HEK293T (cell line): ENCODE results near the gene DOK7.

ENCODE experiments used
- CTCF ChIA-PET: fragments of 350-600 bp; formaldehyde crosslinking; extraction: SDS; loops from one replicate; lab custom pipeline; 2021; ENCODE audit warnings: antibody characterized with exemption, inconsistent platforms; lab: Yijun Ruan, JAX
- POLR2A ChIA-PET: fragments of 350-600 bp; formaldehyde crosslinking; extraction: SDS; loops from one replicate; lab custom pipeline; 2020; ENCODE audit warnings: antibody characterized with exemption, inconsistent platforms; lab: Yijun Ruan, JAX
- DNase-seq: peaks from one replicate; pipeline ENCODE4 v3.0.0; 2012; ENCODE audit warnings: mixed read lengths; ENCODE audit errors: extremely low spot score
- ARNT ChIP-seq: fragments of 450-650 bp; IDR thresholded peaks from 2 replicates; pipeline ENCODE4 v1.6.1; 2017; ENCODE audit warnings: mild to moderate bottlenecking
- BHLHE40 ChIP-seq: fragments of 450-650 bp; IDR thresholded peaks from 2 replicates; pipeline ENCODE4 v1.6.1; 2016; ENCODE audit warnings: mild to moderate bottlenecking, moderate library complexity, borderline replicate concordance
- CTBP1 ChIP-seq: fragments of 450-650 bp; IDR thresholded peaks from 2 replicates; pipeline ENCODE4 v1.6.1; 2016; ENCODE audit warnings: borderline replicate concordance
- ELF4 ChIP-seq: fragments of 450-650 bp; IDR thresholded peaks from 2 replicates; pipeline ENCODE4 v1.6.1; 2017; ENCODE audit warnings: antibody characterized with exemption
- FOXA1 ChIP-seq: fragments of 450-650 bp; IDR thresholded peaks from 2 replicates; pipeline ENCODE4 v1.6.1; 2016; ENCODE audit warnings: mild to moderate bottlenecking
- FOXK2 ChIP-seq: fragments of 450-650 bp; IDR thresholded peaks from 2 replicates; pipeline ENCODE4 v1.6.1; 2016; ENCODE audit warnings: mild to moderate bottlenecking
- FOXM1 ChIP-seq: fragments of 450-650 bp; IDR thresholded peaks from 2 replicates; pipeline ENCODE4 v1.6.1; 2017; ENCODE audit warnings: mild to moderate bottlenecking, borderline replicate concordance
- HDGF ChIP-seq: fragments of 450-650 bp; IDR thresholded peaks from 2 replicates; pipeline ENCODE4 v1.6.1; 2017; ENCODE audit warnings: antibody characterized with exemption, borderline replicate concordance
- L3MBTL2 ChIP-seq: fragments of 450-650 bp; conservative IDR thresholded peaks from 2 replicates; pipeline ENCODE4 v1.6.1; 2016; ENCODE audit warnings: mild to moderate bottlenecking
- LEF1 ChIP-seq: fragments of 450-650 bp; IDR thresholded peaks from 2 replicates; pipeline ENCODE4 v1.6.1; 2017; ENCODE audit warnings: mild to moderate bottlenecking, borderline replicate concordance
- NFRKB ChIP-seq: fragments of 450-650 bp; IDR thresholded peaks from 2 replicates; pipeline ENCODE4 v1.6.1; 2016; ENCODE audit warnings: mild to moderate bottlenecking, moderate library complexity
- PKNOX1 ChIP-seq: fragments of 450-650 bp; IDR thresholded peaks from 2 replicates; pipeline ENCODE4 v1.6.1; 2016
- SP1 ChIP-seq: fragments of 450-650 bp; IDR thresholded peaks from 2 replicates; pipeline ENCODE4 v1.6.1; 2017
- SUZ12 ChIP-seq: fragments of 450-650 bp; IDR thresholded peaks from 2 replicates; pipeline ENCODE4 v1.6.1; 2016; ENCODE audit warnings: mild to moderate bottlenecking
- TARDBP ChIP-seq: fragments of 450-650 bp; IDR thresholded peaks from 2 replicates; pipeline ENCODE4 v1.6.1; 2016
- ZNF384 ChIP-seq: fragments of 450-650 bp; IDR thresholded peaks from 2 replicates; pipeline ENCODE4 v1.6.1; 2016

The DOK7 gene

GRCh38 chr4:3465698-3466671, 2.9 kb downstream of the DOK7 start:
- no peak for DNase-seq
- TF ChIP-seq BHLHE40 (no peak), TARDBP (no peak), LEF1 (no peak), SP1 (no peak), ARNT (no peak)
- ChIA-PET POLR2A (no interaction called here), CTCF (no interaction called here)

- TF ChIP-seq HDGF, result no peak
- TF ChIP-seq ZNF384, result no peak
- no peak for TF ChIP-seq BHLHE40
- TF ChIP-seq LEF1, result no peak
- TF ChIP-seq FOXA1, result no peak
- TF ChIP-seq PKNOX1, result no peak
- TF ChIP-seq ARNT, result no peak
- TF ChIP-seq ELF4, result no peak
- ChIA-PET POLR2A (no interaction called here), CTCF (no interaction called here)
- DNase-seq, result no peak
These were observed 3.8 kb downstream of the DOK7 start for GRCh38 chr4:3466691-3467600.

- DNase-seq, result no peak
- TF ChIP-seq LEF1 (no peak), SUZ12 (no peak), ARNT (no peak), SP1 (no peak), NFRKB (no peak), ELF4 (no peak)
- CTCF ChIA-PET, result no interaction called here
- POLR2A ChIA-PET, result no interaction called here
These were observed 4.5 kb downstream of the DOK7 start for GRCh38 chr4:3467601-3468031.

GRCh38 chr4:3468154-3468553, 5.0 kb downstream of the DOK7 start:
- ChIA-PET POLR2A (no interaction called here), CTCF (no interaction called here)
- DNase-seq, result no peak
- TF ChIP-seq FOXM1 (no peak), TARDBP (no peak), FOXA1 (no peak), SP1 (no peak), NFRKB (no peak), L3MBTL2 (no peak), FOXK2 (no peak), ZNF384 (no peak)

- DNase-seq, result no peak
- TF ChIP-seq HDGF (no peak), L3MBTL2 (no peak), FOXA1 (no peak), CTBP1 (no peak), SUZ12 (no peak), FOXM1 (no peak), ARNT (no peak), SP1 (no peak), TARDBP (no peak), LEF1 (no peak), NFRKB (no peak)
- ChIA-PET POLR2A (no interaction called here), CTCF (no interaction called here)
These were observed 5.7 kb downstream of the DOK7 start for GRCh38 chr4:3468804-3469203.

GRCh38 chr4:3469386-3470243, 6.5 kb downstream of the DOK7 start:
- no peak for DNase-seq
- CTCF ChIA-PET, result interaction anchor here (0.7 kb wide), 1 partner anchor 11 kb away, joined by 3 read pairs; no protein-coding TSS in a partner anchor
- POLR2A ChIA-PET, result no interaction called here
- TF ChIP-seq ZNF384, result no peak

GRCh38 chr4:3470244-3471097, 7.4 kb downstream of the DOK7 start:
- POLR2A ChIA-PET, result no interaction called here
- TF ChIP-seq FOXM1, result no peak
- no peak for TF ChIP-seq ZNF384
- TF ChIP-seq CTBP1, result no peak
- TF ChIP-seq TARDBP, result no peak
- no peak for TF ChIP-seq LEF1
- TF ChIP-seq ARNT, result no peak
- no peak for TF ChIP-seq ELF4
- TF ChIP-seq PKNOX1, result no peak
- TF ChIP-seq NFRKB, result no peak
- no peak for TF ChIP-seq HDGF
- no peak for DNase-seq
- CTCF ChIA-PET, result interaction anchor here (2.5 kb wide), 1 partner anchor 10 kb away, joined by 13 read pairs; no protein-coding TSS in a partner anchor
